ENCODE results near the gene ADCY3.

ADCY3 gene

GRCh38 chr2:24903161-24904103 is 16.6 kb downstream of the ADCY3 start:
- DNase-seq (ENCODE audit: low spot score), result no peak

GRCh38 chr2:24899361-24899910 is 20.6 kb downstream of the ADCY3 start:
- no peak for DNase-seq (ENCODE audit: low spot score)

GRCh38 chr2:24898122-24899109 is 21.6 kb downstream of the ADCY3 start:
- DNase-seq (ENCODE audit: low spot score), result no peak

- DNase-seq (ENCODE audit: low spot score), result no peak
These were observed 25.3 kb downstream of the ADCY3 start for GRCh38 chr2:24894750-24895149.

- no peak for DNase-seq (ENCODE audit: low spot score)
These were observed 26.1 kb downstream of the ADCY3 start for GRCh38 chr2:24893934-24894333.

- no peak for DNase-seq (ENCODE audit: low spot score)
These were observed 27.1 kb downstream of the ADCY3 start for GRCh38 chr2:24892928-24893327.

GRCh38 chr2:24891201-24891600 is 28.8 kb downstream of the ADCY3 start:
- no peak for DNase-seq (ENCODE audit: low spot score)

- DNase-seq (ENCODE audit: low spot score), result peak; percentile 1
These were observed 30.8 kb downstream of the ADCY3 start for GRCh38 chr2:24889221-24889620.

- DNase-seq (ENCODE audit: low spot score), result peak; percentile 4
These were observed 31.9 kb downstream of the ADCY3 start for GRCh38 chr2:24888177-24888576.

- DNase-seq (ENCODE audit: low spot score), result peak; percentile 2
These were observed 32.6 kb downstream of the ADCY3 start for GRCh38 chr2:24887307-24887874.

GRCh38 chr2:24886691-24887304 is 33.2 kb downstream of the ADCY3 start:
- DNase-seq (ENCODE audit: low spot score), result peak; percentile 7

GRCh38 chr2:24886126-24886501 is 33.9 kb downstream of the ADCY3 start:
- peak; percentile 2 for DNase-seq (ENCODE audit: low spot score)

- DNase-seq (ENCODE audit: low spot score), result peak; percentile 3
These were observed 34.6 kb downstream of the ADCY3 start for GRCh38 chr2:24885221-24886125.

- DNase-seq (ENCODE audit: low spot score), result peak; percentile 76
These were observed 36.1 kb downstream of the ADCY3 start for GRCh38 chr2:24883946-24884345.

GRCh38 chr2:24881623-24882022 is 38.4 kb downstream of the ADCY3 start:
- DNase-seq (ENCODE audit: low spot score), result no peak

- DNase-seq (ENCODE audit: low spot score), result peak; percentile 48
These were observed 38.9 kb downstream of the ADCY3 start for GRCh38 chr2:24881158-24881557.

GRCh38 chr2:24878341-24878740 is 41.7 kb downstream of the ADCY3 start:
- no peak for DNase-seq (ENCODE audit: low spot score)

GRCh38 chr2:24877646-24878045 is 42.4 kb downstream of the ADCY3 start:
- no peak for DNase-seq (ENCODE audit: low spot score)

- DNase-seq (ENCODE audit: low spot score), result no peak
These were observed 43.0 kb downstream of the ADCY3 start for GRCh38 chr2:24877067-24877466.

GRCh38 chr2:24875901-24876300 is 44.1 kb downstream of the ADCY3 start:
- no peak for DNase-seq (ENCODE audit: low spot score)
